Ovary (tissue), 9 donors: Measurements from ENCODE around the gene ADAMTS17. TPM values are rescaled to one million over a fixed set of nuclear protein-coding genes. Genes with fewer than 3 reads are reported as not detected.

Source experiments
- DNase-seq, 5 donors: peaks; one replicate each; pipeline ENCODE4 v3.0.0-alpha.2; 2019 to 2020
- H3K27ac ChIP-seq, 2 donors: fragments of 200-600 bp; one replicate each; pipeline versions ENCODE4 v1.5.1 to v1.8.0; 2019 to 2022
- H3K27me3 ChIP-seq: fragments of 200-600 bp; one replicate; pipeline ENCODE4 v1.8.0; 2022
- H3K36me3 ChIP-seq: fragments of 200-600 bp; sonication (generic); one replicate; pipeline ENCODE4 v1.5.1; 2019
- H3K4me1 ChIP-seq: one replicate; pipeline ENCODE4 v1.8.1; 2013; ENCODE audit warnings: mild to moderate bottlenecking, moderate library complexity; ENCODE audit not compliant: insufficient read depth
- H3K4me3 ChIP-seq: fragments of 200-600 bp; sonication (generic); one replicate; pipeline ENCODE4 v1.5.1; 2017
- H3K9me3 ChIP-seq, 2 donors: fragments of 200-600 bp in 1 of 2; sonication (generic) in 1 of 2; one replicate each; pipeline versions ENCODE4 v1.5.1 to v1.8.1; 2013 to 2019; ENCODE audit warnings: mild to moderate bottlenecking in 1 of 2, moderate library complexity in 1 of 2
- CTCF ChIP-seq, 3 donors: fragments of 450-650 bp in 2 of 3; fragments of 200-600 bp in 1 of 3; IDR thresholded peaks; one replicate each; pipeline versions ENCODE4 v1.5.1 to v1.8.0; 2016 to 2022; ENCODE audit warnings: antibody characterized with exemption in 3 of 3, mild to moderate bottlenecking in 1 of 3
- EP300 ChIP-seq: sonication (generic); formaldehyde crosslinking; IDR thresholded peaks from one replicate; pipeline ENCODE4 v1.6.1; 2017; ENCODE audit warnings: antibody characterized with exemption
- POLR2A ChIP-seq: fragments of 450-650 bp; IDR thresholded peaks from one replicate; pipeline ENCODE4 v1.6.1; 2017; ENCODE audit warnings: antibody characterized with exemption, mild to moderate bottlenecking, moderate library complexity
- WGBS, 3 donors: extraction: QIAGEN DNeasy Blood & Tissue Kit in 1 of 3; methylation state at CpG; one replicate each; pipeline versions ENCODE4 v1.1.5 to v1.1.7; 2013 to 2017; 5-methylcytosine and 5-hydroxymethylcytosine counted together
- intact Hi-C, 4 donors: fragments of 100-400 bp; cut with DNase I; formaldehyde crosslinking; loops; one replicate each; pipeline versions ENCODE4 v1.11.0 to v1.15.1; 2022 to 2023
- polyA plus RNA-seq, 2 donors: library from polyadenylated mRNA; stranded (reverse); fragments of 200-250 nt in 1 of 2; fragments of 350-450 nt in 1 of 2; fragmentation: Illumina TruSeq in 1 of 2; extraction: RNeasy Lipid Tissue Mini Kit (QIAGEN cat#74804) in 1 of 2; gene quantifications; one replicate each; pipeline ENCODE4 v1.2.3, GENCODE V29; 2013 to 2014
- total RNA-seq, 7 donors: library from RNA; depleted of rRNA in 2 of 7; stranded (reverse); fragments of >200 nt in 2 of 7; fragmentation: NEBNext Ultra II Directional in 3 of 7; extraction: Animal tissue kit (Norgen Biotek cat#: 25700) in 3 of 7; gene quantifications; one replicate each; pipeline versions ENCODE4 v1.1.0 to v1.2.4, GENCODE V29; 2016 to 2023
- donor health status: DM: no; HTN: no; CAD: no; lungs with moderate emphysema.
- donor health status: DM: no; HTN: no; CAD: no.
- donor health status: Bipolar disorder and iron deficiency.
- donor health status: DM: yes; HTN: yes; CAD: no.
- donor health status: DM: no; HTN: no; CAD: no.
- donor health status: DM: yes; HTN: yes; CAD: no.

Gene ADAMTS17
- total and polyA plus RNA-seq, 9 donors, result 1.3 to 11.3 (median 5.9) TPM

GRCh38 chr15:100263721-100264455 is 77.9 kb downstream of the ADAMTS17 start:
- no peak overlapping the region for H3K4me3 ChIP-seq
- 75 to 86% (median 85%) methylated on average over 14 of the region's 14 CpGs for WGBS, 3 donors
- H3K4me1 ChIP-seq, result no peaks in the 10 kb centered on the region
- no peak overlapping the region for H3K27ac ChIP-seq
- DNase-seq, result no peak
- H3K27me3 ChIP-seq, result no peaks in the 10 kb centered on the region
- TF ChIP-seq POLR2A, result no peak
- no peak for TF ChIP-seq EP300
- no peak for TF ChIP-seq CTCF (IDR thresholded peaks at IDR 0.05)
- H3K9me3 ChIP-seq, result no peaks in the 10 kb centered on the region
- intact Hi-C loops, result no loop called here
- no peaks in the 10 kb centered on the region for H3K36me3 ChIP-seq

GRCh38 chr15:100263031-100263430 is 78.7 kb downstream of the ADAMTS17 start:
- intact Hi-C loops, result no loop called here
- no peaks in the 10 kb centered on the region for H3K36me3 ChIP-seq
- WGBS, 3 donors, result 93 to 96% (median 96%) methylated on average over 5 of the region's 5 CpGs
- no peaks in the 10 kb centered on the region for H3K9me3 ChIP-seq
- no peak for DNase-seq
- no peak for TF ChIP-seq EP300
- TF ChIP-seq POLR2A, result no peak
- no peak for TF ChIP-seq CTCF (IDR thresholded peaks at IDR 0.05)
- no peak overlapping the region for H3K4me3 ChIP-seq
- H3K4me1 ChIP-seq, result no peaks in the 10 kb centered on the region
- H3K27me3 ChIP-seq, result no peaks in the 10 kb centered on the region
- H3K27ac ChIP-seq, result no peak overlapping the region

- Histone ChIP-seq H3K4me1 (no peaks in the 10 kb centered on the region), H3K27me3 (no peaks in the 10 kb centered on the region), H3K27ac (no peak overlapping the region), H3K36me3 (no peaks in the 10 kb centered on the region), H3K9me3 (no peaks in the 10 kb centered on the region), H3K4me3 (no peak overlapping the region)
- no peak for TF ChIP-seq CTCF (IDR thresholded peaks at IDR 0.05)
- no peak for TF ChIP-seq EP300
- no peak for TF ChIP-seq POLR2A
- DNase-seq, result no peak
- intact Hi-C loops, result no loop called here
- 85 to 89% (median 87%) methylated on average over 25 of the region's 25 CpGs for WGBS, 3 donors
Observed at GRCh38 chr15:100261302-100262240, 80.2 kb downstream of the ADAMTS17 start.

- TF ChIP-seq POLR2A (no peak), CTCF (IDR thresholded peaks at IDR 0.05) (no peak), EP300 (no peak)
- H3K9me3 ChIP-seq, result no peaks in the 10 kb centered on the region
- 86 to 92% (median 90%) methylated on average over 7 of the region's 7 CpGs for WGBS, 3 donors
- intact Hi-C loops, result no loop called here
- H3K4me1 ChIP-seq, result no peaks in the 10 kb centered on the region
- H3K4me3 ChIP-seq, result no peak overlapping the region
- no peaks in the 10 kb centered on the region for H3K27me3 ChIP-seq
- H3K36me3 ChIP-seq, result no peaks in the 10 kb centered on the region
- H3K27ac ChIP-seq, result no peak overlapping the region
- no peak for DNase-seq
Observed at GRCh38 chr15:100259266-100259665, 82.5 kb downstream of the ADAMTS17 start.
